HEK293 (cell line): ENCODE results near the gene DCP1B.

Experiments used
- CTCF ChIA-PET: fragments of 350-600 bp; formaldehyde crosslinking; extraction: SDS; loops from one replicate; lab custom pipeline; 2021; ENCODE audit warnings: antibody characterized with exemption; lab: Yijun Ruan, JAX
- POLR2A ChIA-PET: fragments of 300-600 bp; formaldehyde crosslinking; extraction: SDS; loops from one replicate; lab custom pipeline; 2020; ENCODE audit warnings: antibody characterized with exemption, inconsistent platforms; lab: Yijun Ruan, JAX
- H3K27ac ChIP-seq: fragments of 200-500 bp; sonication (Bioruptor generic); 2 replicates; pipeline ENCODE4 v1.5.1; 2014; ENCODE audit warnings: low read depth, low read length, control low read depth, inconsistent platforms; ENCODE audit errors: extremely low read depth
- H3K36me3 ChIP-seq, 2 experiments: fragments of 200-500 bp in 1 of 2; sonication (Bioruptor generic) in 1 of 2; 1 replicate in 1 of 2; 2 replicates in 1 of 2; pipeline ENCODE4 v1.5.1; 2014 to 2017; ENCODE audit warnings: inconsistent platforms in 2 of 2, low read length in 2 of 2; ENCODE audit not compliant: control insufficient read depth in 2 of 2, insufficient read depth in 1 of 2
- H3K4me1 ChIP-seq: fragments of 200-500 bp; sonication (Bioruptor generic); 2 replicates; pipeline ENCODE4 v1.5.1; 2014; ENCODE audit warnings: mild to moderate bottlenecking, low read length, inconsistent platforms; ENCODE audit not compliant: control insufficient read depth, insufficient read depth
- H3K4me3 ChIP-seq: 2 replicates; pipeline ENCODE4 v1.5.1; 2011; ENCODE audit warnings: low read depth, mild to moderate bottlenecking, control low read depth, low read length, moderate library complexity
- H3K9me3 ChIP-seq: fragments of 200-500 bp; sonication (Bioruptor generic); 2 replicates; pipeline ENCODE4 v1.5.1; 2014; ENCODE audit warnings: low read depth, low read length, inconsistent platforms; ENCODE audit not compliant: control insufficient read depth, insufficient read depth
- BCL11B ChIP-seq: fragments of 450-650 bp; formaldehyde crosslinking; IDR thresholded peaks from 2 replicates; pipeline ENCODE4 v1.5.1; 2016; ENCODE audit warnings: low read depth, missing biosample characterization, missing genetic modification characterization
- KLF17 ChIP-seq: fragments of 450-650 bp; formaldehyde crosslinking; IDR thresholded peaks from 2 replicates; pipeline ENCODE4 v1.5.1; 2016; ENCODE audit warnings: missing biosample characterization, missing genetic modification characterization
- KLF8 ChIP-seq: fragments of 450-650 bp; formaldehyde crosslinking; IDR thresholded peaks from 2 replicates; pipeline ENCODE4 v1.5.1; 2016; ENCODE audit warnings: missing biosample characterization, missing genetic modification characterization
- PRDM1 ChIP-seq: fragments of 450-650 bp; formaldehyde crosslinking; IDR thresholded peaks from 2 replicates; pipeline ENCODE4; 2016; ENCODE audit warnings: missing biosample characterization, missing genetic modification characterization
- SCRT1 ChIP-seq: fragments of 450-650 bp; formaldehyde crosslinking; IDR thresholded peaks from 2 replicates; pipeline ENCODE4 v1.5.1; 2016; ENCODE audit warnings: missing biosample characterization, missing genetic modification characterization, borderline replicate concordance
- SETDB1 ChIP-seq: IDR thresholded peaks from one replicate; pipeline ENCODE4 v1.6.1; 2017; ENCODE audit warnings: mild to moderate bottlenecking, low read length, moderate library complexity, mixed read lengths; ENCODE audit not compliant: insufficient read length
- SP3 ChIP-seq: fragments of 450-650 bp; formaldehyde crosslinking; IDR thresholded peaks from 2 replicates; pipeline ENCODE4 v1.5.1; 2016; ENCODE audit warnings: missing biosample characterization, missing genetic modification characterization
- TSHZ1 ChIP-seq: fragments of 450-650 bp; formaldehyde crosslinking; IDR thresholded peaks from 2 replicates; pipeline ENCODE4 v1.5.1; 2016; ENCODE audit warnings: missing biosample characterization, missing genetic modification characterization, borderline replicate concordance
- ZBTB44 ChIP-seq: fragments of 450-650 bp; IDR thresholded peaks from 2 replicates; pipeline ENCODE4 v1.5.1; 2018; ENCODE audit warnings: missing biosample characterization, mild to moderate bottlenecking, missing genetic modification characterization
- ZNF132 ChIP-seq: fragments of 450-650 bp; formaldehyde crosslinking; IDR thresholded peaks from 2 replicates; pipeline ENCODE4 v1.5.1; 2017; ENCODE audit warnings: missing biosample characterization, missing genetic modification characterization, borderline replicate concordance
- ZNF18 ChIP-seq: fragments of 450-650 bp; formaldehyde crosslinking; IDR thresholded peaks from 2 replicates; pipeline ENCODE4 v1.5.1; 2016; ENCODE audit warnings: missing biosample characterization, missing genetic modification characterization
- ZNF211 ChIP-seq: fragments of 450-650 bp; formaldehyde crosslinking; IDR thresholded peaks from 2 replicates; pipeline ENCODE4 v1.5.1; 2016; ENCODE audit warnings: low read depth, missing biosample characterization, missing genetic modification characterization
- ZNF214 ChIP-seq: fragments of 450-650 bp; formaldehyde crosslinking; IDR thresholded peaks from 2 replicates; pipeline ENCODE4 v1.5.1; 2017; ENCODE audit warnings: missing biosample characterization, mild to moderate bottlenecking, missing genetic modification characterization, borderline replicate concordance
- ZNF292 ChIP-seq: fragments of 450-650 bp; formaldehyde crosslinking; IDR thresholded peaks from 2 replicates; pipeline ENCODE4 v1.5.1; 2016; ENCODE audit warnings: low read depth, missing biosample characterization, missing genetic modification characterization, borderline replicate concordance
- ZNF433 ChIP-seq: fragments of 450-650 bp; formaldehyde crosslinking; IDR thresholded peaks from 2 replicates; pipeline ENCODE4 v1.5.1; 2016; ENCODE audit warnings: missing biosample characterization, missing genetic modification characterization, low read depth
- ZNF513 ChIP-seq: fragments of 450-650 bp; IDR thresholded peaks from 2 replicates; pipeline ENCODE4 v1.5.1; 2018; ENCODE audit warnings: missing biosample characterization, missing genetic modification characterization
- ZNF629 ChIP-seq: fragments of 450-650 bp; formaldehyde crosslinking; IDR thresholded peaks from 2 replicates; pipeline ENCODE4 v1.5.1; 2017; ENCODE audit warnings: missing biosample characterization, missing genetic modification characterization
- ZNF654 ChIP-seq: fragments of 450-650 bp; formaldehyde crosslinking; IDR thresholded peaks from 2 replicates; pipeline ENCODE4 v1.5.1; 2016; ENCODE audit warnings: low read depth, missing biosample characterization, missing genetic modification characterization
- ZNF76 ChIP-seq: fragments of 450-650 bp; formaldehyde crosslinking; IDR thresholded peaks from 2 replicates; pipeline ENCODE4; 2016; ENCODE audit warnings: low read depth, missing biosample characterization, missing genetic modification characterization, borderline replicate concordance
- ZNF792 ChIP-seq: fragments of 450-650 bp; formaldehyde crosslinking; IDR thresholded peaks from 2 replicates; pipeline ENCODE4 v1.5.1; 2016; ENCODE audit warnings: missing biosample characterization, missing genetic modification characterization
- ZNF837 ChIP-seq: fragments of 450-650 bp; formaldehyde crosslinking; IDR thresholded peaks from 2 replicates; pipeline ENCODE4 v1.5.1; 2016; ENCODE audit warnings: missing biosample characterization, missing genetic modification characterization

Gene DCP1B

GRCh38 chr12:1962051-1963020, 41.9 kb downstream of the DCP1B start:
- H3K9me3 ChIP-seq: no peaks in the 10 kb centered on the region
- no peak overlapping the region for H3K4me3 ChIP-seq
- ChIA-PET POLR2A (no interaction called here), CTCF (interaction anchor here (0.5 to 1.0 kb wide), 5 partner anchors 9 to 292 kb away, joined by 3 to 5 read pairs (median 3); no protein-coding TSS in a partner anchor)
- peaks cover 14 to 60% of the 10 kb centered on the region in 2 experiments for H3K36me3 ChIP-seq
- no peak overlapping the region for H3K27ac ChIP-seq
- no peaks in the 10 kb centered on the region for H3K4me1 ChIP-seq
- TF ChIP-seq ZNF211: no peak
- TF ChIP-seq KLF17 (tag by site-specific recombination): no peak
- no peak for TF ChIP-seq SCRT1 (tag by site-specific recombination)
- no peak for TF ChIP-seq ZNF292 (tag by site-specific recombination)
- no peak for TF ChIP-seq ZNF132
- no peak for TF ChIP-seq SETDB1
- no peak for TF ChIP-seq SP3
- no peak for TF ChIP-seq ZNF654
- no peak for TF ChIP-seq ZBTB44
- no peak for TF ChIP-seq ZNF792 (tag by site-specific recombination)
- TF ChIP-seq ZNF18 (tag by site-specific recombination): no peak
- TF ChIP-seq ZNF76 (tag by site-specific recombination): no peak
- no peak for TF ChIP-seq PRDM1 (tag by site-specific recombination)
- no peak for TF ChIP-seq ZNF629 (tag by site-specific recombination)
- TF ChIP-seq ZNF513 (tag by site-specific recombination): no peak
- no peak for TF ChIP-seq ZNF837 (tag by site-specific recombination)

GRCh38 chr12:1956716-1957115, 47.5 kb downstream of the DCP1B start:
- no peak overlapping the region for H3K4me3 ChIP-seq
- H3K27ac ChIP-seq: no peak overlapping the region
- no peaks in the 10 kb centered on the region for H3K4me1 ChIP-seq
- ChIA-PET CTCF (interaction anchor here (5.5 kb wide), 1 partner anchor 17 kb away, joined by 32 read pairs; no protein-coding TSS in a partner anchor), POLR2A (no interaction called here)
- H3K9me3 ChIP-seq: no peaks in the 10 kb centered on the region
- peaks cover 13 to 47% of the 10 kb centered on the region in 2 experiments; a peak in 2 of 3 replicates for H3K36me3 ChIP-seq
- no peak for TF ChIP-seq ZNF214
- TF ChIP-seq BCL11B (tag by site-specific recombination): no peak
- TF ChIP-seq KLF8 (tag by site-specific recombination): no peak
- TF ChIP-seq TSHZ1 (tag by site-specific recombination): no peak
- no peak for TF ChIP-seq ZNF433 (tag by site-specific recombination)
